HEK293 (cell line): Measurements from ENCODE around the gene PICALM.

Experiments used
- MZF1 ChIP-seq: fragments of 450-650 bp; formaldehyde crosslinking; IDR thresholded peaks from 2 replicates; pipeline ENCODE4 v1.5.1; 2017; ENCODE audit warnings: missing biosample characterization, missing genetic modification characterization, borderline replicate concordance
- ZBTB17 ChIP-seq: fragments of 450-650 bp; formaldehyde crosslinking; IDR thresholded peaks from 2 replicates; pipeline ENCODE4 v1.5.1; 2016; ENCODE audit warnings: missing biosample characterization, missing genetic modification characterization
- ZFP37 ChIP-seq: fragments of 450-650 bp; formaldehyde crosslinking; IDR thresholded peaks from 2 replicates; pipeline ENCODE4 v1.5.1; 2016; ENCODE audit warnings: missing biosample characterization, missing genetic modification characterization
- ZNF23 ChIP-seq: fragments of 450-650 bp; formaldehyde crosslinking; IDR thresholded peaks from 2 replicates; pipeline ENCODE4 v1.5.1; 2016; ENCODE audit warnings: missing biosample characterization, missing genetic modification characterization, borderline replicate concordance
- TF ChIP-seq, protein P1 (sequence below): fragments of 450-650 bp; formaldehyde crosslinking; IDR thresholded peaks from 2 replicates; pipeline ENCODE4 v1.5.1; 2016; ENCODE audit warnings: missing biosample characterization, missing genetic modification characterization

DNA sequence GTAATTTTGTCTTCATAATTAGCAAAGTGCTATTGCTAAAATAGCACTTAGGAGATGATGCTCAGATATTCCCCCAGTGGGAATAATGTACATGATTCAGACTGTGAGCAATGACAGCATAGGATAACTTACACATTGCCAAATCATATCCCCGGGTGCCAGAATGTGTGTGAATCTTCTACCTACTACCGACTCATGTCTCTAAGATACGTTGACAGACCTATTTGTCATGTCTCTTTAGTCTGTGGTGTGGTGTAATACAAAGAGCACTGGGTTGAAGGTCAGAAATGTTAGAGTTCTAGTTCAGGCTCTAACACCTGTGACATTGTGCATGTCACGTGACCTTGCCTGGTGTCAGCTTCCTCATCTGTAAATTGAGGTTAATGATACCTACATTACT, 31.0 kb upstream of the PICALM start:
- TF ChIP-seq ZNF23 (tag by site-specific recombination) (no peak), ZFP37 (tag by site-specific recombination) (no peak), ZBTB17 (tag by site-specific recombination) (no peak), MZF1 (tag by site-specific recombination) (no peak)
- TF ChIP-seq, protein P1, sequence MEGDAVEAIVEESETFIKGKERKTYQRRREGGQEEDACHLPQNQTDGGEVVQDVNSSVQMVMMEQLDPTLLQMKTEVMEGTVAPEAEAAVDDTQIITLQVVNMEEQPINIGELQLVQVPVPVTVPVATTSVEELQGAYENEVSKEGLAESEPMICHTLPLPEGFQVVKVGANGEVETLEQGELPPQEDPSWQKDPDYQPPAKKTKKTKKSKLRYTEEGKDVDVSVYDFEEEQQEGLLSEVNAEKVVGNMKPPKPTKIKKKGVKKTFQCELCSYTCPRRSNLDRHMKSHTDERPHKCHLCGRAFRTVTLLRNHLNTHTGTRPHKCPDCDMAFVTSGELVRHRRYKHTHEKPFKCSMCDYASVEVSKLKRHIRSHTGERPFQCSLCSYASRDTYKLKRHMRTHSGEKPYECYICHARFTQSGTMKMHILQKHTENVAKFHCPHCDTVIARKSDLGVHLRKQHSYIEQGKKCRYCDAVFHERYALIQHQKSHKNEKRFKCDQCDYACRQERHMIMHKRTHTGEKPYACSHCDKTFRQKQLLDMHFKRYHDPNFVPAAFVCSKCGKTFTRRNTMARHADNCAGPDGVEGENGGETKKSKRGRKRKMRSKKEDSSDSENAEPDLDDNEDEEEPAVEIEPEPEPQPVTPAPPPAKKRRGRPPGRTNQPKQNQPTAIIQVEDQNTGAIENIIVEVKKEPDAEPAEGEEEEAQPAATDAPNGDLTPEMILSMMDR (tag by site-specific recombination), result no peak
